SK-N-SH (cell line): ENCODE results near the gene COX10.

ENCODE experiments used
- CTCF ChIP-seq: fragments of 200-600 bp; sonication (generic); IDR thresholded peaks from 2 replicates; pipeline ENCODE4 v1.6.1; 2017; ENCODE audit warnings: antibody characterized with exemption, mild to moderate bottlenecking, moderate library complexity
- EP300 ChIP-seq, 2 experiments: IDR thresholded peaks; 2 replicates each; pipeline versions ENCODE4 v1.4.0 to v1.6.1; 2012; ENCODE audit warnings: borderline replicate concordance in 1 of 2, low read depth in 1 of 2, low read length in 1 of 2
- MAX ChIP-seq: IDR thresholded peaks from 2 replicates; pipeline ENCODE4 v1.4.0; 2012; ENCODE audit warnings: low read depth
- RAD21 ChIP-seq: IDR thresholded peaks from 2 replicates; pipeline ENCODE4 v1.6.1; 2012; ENCODE audit warnings: mild to moderate bottlenecking, low read length

DNA sequence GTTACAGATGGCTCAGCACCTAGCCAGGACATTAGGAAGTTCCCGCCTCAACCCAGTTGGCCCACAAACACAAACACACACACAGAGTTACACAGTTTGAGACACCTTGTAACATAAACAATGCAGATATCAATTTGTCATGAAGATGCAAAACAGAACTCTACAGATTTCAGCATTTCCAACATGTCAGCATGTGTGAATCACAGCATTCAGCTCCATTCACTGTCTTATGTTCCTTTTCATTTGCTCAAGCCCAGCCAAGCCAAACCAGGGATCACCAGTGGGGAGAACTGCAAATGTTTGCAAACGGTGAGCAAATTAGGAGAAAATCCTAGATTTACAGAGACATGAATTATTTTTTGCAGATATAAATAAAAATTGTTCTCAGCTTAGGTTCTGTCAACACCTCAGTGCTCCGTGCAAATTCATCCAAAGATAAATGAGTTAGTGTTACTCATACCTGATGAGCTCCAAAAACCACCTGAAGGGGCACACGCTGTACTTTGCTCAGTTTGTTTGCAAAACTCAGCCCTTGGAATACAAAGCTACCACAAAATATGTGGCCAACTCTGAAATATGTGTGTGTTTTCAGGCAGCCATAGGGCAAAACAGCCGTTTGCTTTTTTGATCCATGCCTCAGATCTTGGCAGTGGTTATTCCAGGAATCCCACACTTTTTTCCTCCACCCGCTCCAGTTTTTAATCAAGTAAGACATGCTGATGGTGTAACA lies 16.3 kb upstream of the COX10 start:
- TF ChIP-seq CTCF, result no peak
- no peak for TF ChIP-seq EP300 (IDR thresholded peaks at IDR 0.05; ENCODE audit: borderline replicate concordance in 1 of 2, low read depth in 1 of 2, low read length in 1 of 2)
- TF ChIP-seq RAD21, result no peak
- no peak for TF ChIP-seq MAX
